IPS DF 19.7 (cell line): Measurements from ENCODE around the gene REN.

Source experiments
- DNase-seq: peaks from one replicate; pipeline ENCODE4 v3.0.0-alpha.2; 2013; ENCODE audit warnings: low read depth, low spot score

Gene REN

DNA sequence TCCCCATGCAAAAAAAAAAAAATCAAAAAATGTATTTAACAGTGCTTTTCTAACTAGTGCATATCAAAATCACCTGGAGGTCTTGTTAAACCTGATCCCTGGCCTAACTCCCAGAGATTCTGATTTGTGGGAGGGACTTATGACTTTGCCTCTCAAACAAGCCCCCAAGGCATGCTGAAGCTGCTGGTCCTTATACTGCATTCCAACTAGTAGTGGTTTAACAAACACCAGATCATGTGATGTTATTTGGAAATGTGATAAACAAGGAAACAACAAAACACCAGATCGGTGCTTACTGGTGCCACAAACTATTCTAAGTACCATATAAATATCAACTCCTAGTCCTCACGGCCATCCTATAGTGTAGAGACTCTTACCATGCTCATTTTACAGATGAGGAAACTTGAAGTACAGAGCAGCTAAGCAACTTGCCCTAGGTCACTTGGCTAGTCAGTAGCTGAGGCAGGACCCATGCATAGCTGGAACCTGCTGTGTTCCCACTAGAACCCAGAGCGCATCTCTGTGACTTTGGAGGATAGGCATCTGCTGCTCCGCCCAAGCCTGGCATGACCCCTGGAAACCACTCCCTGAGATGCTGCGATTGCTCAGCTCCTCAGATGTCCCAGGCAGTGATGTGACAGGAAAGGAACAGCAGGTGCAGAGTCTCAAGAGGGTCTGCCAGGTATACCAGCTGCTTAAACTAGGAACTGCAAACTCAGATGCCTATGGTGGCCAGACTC lies 55.1 kb downstream of the REN start:
- no peak for DNase-seq

DNA sequence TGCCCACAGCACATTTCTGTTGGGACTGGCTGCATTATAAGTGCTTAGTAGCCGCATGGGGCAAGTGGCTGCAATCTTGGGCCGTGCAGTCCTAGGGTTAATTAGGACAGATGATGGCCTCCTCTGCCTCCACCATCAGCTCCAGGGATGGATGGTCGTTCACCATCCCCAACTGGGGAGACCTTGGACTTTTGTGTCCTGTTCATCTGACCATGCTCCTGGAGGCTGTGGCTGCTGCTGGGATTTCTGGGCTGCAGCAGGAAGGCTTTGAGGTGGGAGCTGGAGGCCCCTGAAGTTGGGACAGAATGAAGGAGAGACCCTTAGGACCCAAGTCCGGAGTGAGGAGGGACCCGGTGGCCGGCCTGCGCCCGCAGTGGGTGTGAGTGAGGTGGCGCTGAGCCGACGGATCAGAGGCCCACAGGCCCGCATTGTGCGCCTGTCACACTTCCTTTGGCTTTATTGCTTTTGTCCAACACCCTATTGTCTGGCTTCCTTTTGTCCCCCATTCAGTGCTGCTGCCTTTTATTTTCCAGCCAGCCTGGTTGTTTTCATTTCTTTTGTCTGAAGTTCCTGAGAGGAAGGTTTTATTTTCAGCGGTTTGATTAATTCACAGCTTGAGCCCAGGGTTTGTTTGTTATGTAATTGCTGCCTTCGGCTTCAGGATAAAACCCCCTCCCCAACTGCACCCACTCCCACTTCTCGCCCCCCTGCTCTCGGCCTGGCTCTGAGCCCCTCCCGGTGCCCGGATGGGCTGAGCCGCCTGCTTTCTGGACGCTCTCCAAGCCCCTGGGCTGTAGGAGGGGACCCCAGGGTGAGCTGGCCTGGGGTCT lies 57.6 kb downstream of the REN start:
- DNase-seq: peak; percentile 91

GRCh38 chr1:204107892-204108291 lies 58.2 kb downstream of the REN start:
- DNase-seq: no peak

- DNase-seq: no peak
These were observed 59.3 kb downstream of the REN start for GRCh38 chr1:204106825-204107224.

DNA sequence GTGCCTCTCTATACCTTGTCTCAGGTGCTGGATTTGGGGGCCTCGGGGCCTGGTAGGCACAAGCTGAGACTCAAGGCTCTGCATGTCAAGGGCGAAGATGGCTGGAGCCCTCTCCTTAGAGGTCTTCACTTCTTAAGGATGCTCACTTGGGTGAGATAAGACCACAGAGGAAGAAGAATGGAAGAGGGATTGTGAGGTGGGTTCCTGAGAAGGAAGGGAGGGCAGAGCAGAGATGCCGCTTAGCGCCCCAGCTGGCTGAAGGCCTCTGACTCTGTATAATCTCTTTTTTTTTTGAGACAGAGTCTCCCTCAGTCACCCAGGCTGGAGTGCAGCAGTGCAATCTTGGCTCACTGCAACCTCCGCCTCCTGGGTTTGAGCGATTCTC lies 61.0 kb downstream of the REN start:
- DNase-seq: no peak
